ENCODE measurements around the gene SEMA6A.
"Not testable (repeated sequence)": the region's sequence is repeated elsewhere in the genome, so short reads cannot be mapped to it uniquely, and the experiment has no call there.

The SEMA6A gene

GRCh38 chr5:116546033-116546742, 28.4 kb downstream of the SEMA6A start:
- no peak for DNase-seq

- DNase-seq = not testable (repeated sequence)
Measured at GRCh38 chr5:116545465-116545864, 29.2 kb downstream of the SEMA6A start.

- DNase-seq = no peak
Measured at GRCh38 chr5:116544531-116545241, 29.9 kb downstream of the SEMA6A start.

GRCh38 chr5:116543501-116543900, 31.1 kb downstream of the SEMA6A start:
- DNase-seq = no peak

GRCh38 chr5:116542619-116543018, 32.0 kb downstream of the SEMA6A start:
- no peak for DNase-seq

- DNase-seq = no peak
Measured at GRCh38 chr5:116539222-116539621, 35.4 kb downstream of the SEMA6A start.

GRCh38 chr5:116536316-116537083, 38.1 kb downstream of the SEMA6A start:
- DNase-seq = no peak

- no peak for DNase-seq
Measured at GRCh38 chr5:116534964-116535651, 39.5 kb downstream of the SEMA6A start.

GRCh38 chr5:116532762-116533525, 41.7 kb downstream of the SEMA6A start:
- peak in 1 of 2 experiments; percentile 76 for DNase-seq

- no peak for DNase-seq
Measured at GRCh38 chr5:116531635-116532034, 43.0 kb downstream of the SEMA6A start.

- no peak for DNase-seq
Measured at GRCh38 chr5:116531117-116531516, 43.5 kb downstream of the SEMA6A start.

- DNase-seq = no peak
Measured at GRCh38 chr5:116530276-116530675, 44.3 kb downstream of the SEMA6A start.

GRCh38 chr5:116529615-116530014, 45.0 kb downstream of the SEMA6A start:
- DNase-seq = no peak

- peak in 1 of 2 experiments; percentile 46 for DNase-seq
Measured at GRCh38 chr5:116528519-116529234, 45.9 kb downstream of the SEMA6A start.

- DNase-seq = no peak
Measured at GRCh38 chr5:116527582-116527981, 47.0 kb downstream of the SEMA6A start.

GRCh38 chr5:116525674-116526073, 48.9 kb downstream of the SEMA6A start:
- DNase-seq = no peak

- DNase-seq = peak; percentile 22 to 73
Measured at GRCh38 chr5:116524966-116525365, 49.7 kb downstream of the SEMA6A start.

GRCh38 chr5:116524051-116524904, 50.3 kb downstream of the SEMA6A start:
- no peak for DNase-seq

GRCh38 chr5:116523182-116523581, 51.4 kb downstream of the SEMA6A start:
- not testable (repeated sequence) for DNase-seq

GRCh38 chr5:116522356-116523136, 52.1 kb downstream of the SEMA6A start:
- no peak for DNase-seq
